DMS53 treated with DMSO at 0.1 percent for 48 hours (cell line): ENCODE results near the gene GRAMD1B.
"Not testable (repeated sequence)": the region's sequence is repeated elsewhere in the genome, so short reads cannot be mapped to it uniquely, and the experiment has no call there.

Experiments
- DNase-seq: peaks from one replicate; lab custom pipeline; 2025; ENCODE audit not compliant: unreplicated experiment; lab: John Stamatoyannopoulos, UW

The GRAMD1B gene

DNA sequence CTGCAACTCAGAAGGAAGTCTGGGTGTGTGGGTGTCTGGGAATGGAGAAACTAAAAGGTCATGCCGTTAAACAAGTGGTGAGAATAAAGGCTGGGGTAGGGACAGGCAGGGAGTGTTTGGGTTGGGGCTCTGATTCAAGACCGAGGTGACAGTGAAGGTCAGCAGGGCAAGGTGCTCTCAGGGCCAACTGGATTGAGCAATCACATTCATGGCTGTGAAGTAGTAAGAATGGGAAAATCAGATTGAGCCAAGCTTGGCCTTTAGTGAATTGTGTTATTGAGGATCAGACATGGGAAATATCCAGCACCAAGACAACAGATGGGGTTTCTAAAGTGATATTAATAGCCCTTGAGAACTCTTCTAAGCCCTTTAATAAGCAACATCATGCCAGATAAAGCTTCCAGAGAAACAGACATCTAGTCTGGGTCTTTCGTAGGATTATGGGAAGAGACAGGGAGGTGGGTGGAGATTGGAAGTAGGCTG is 200.1 kb downstream of the GRAMD1B start:
- no peak for DNase-seq

DNA sequence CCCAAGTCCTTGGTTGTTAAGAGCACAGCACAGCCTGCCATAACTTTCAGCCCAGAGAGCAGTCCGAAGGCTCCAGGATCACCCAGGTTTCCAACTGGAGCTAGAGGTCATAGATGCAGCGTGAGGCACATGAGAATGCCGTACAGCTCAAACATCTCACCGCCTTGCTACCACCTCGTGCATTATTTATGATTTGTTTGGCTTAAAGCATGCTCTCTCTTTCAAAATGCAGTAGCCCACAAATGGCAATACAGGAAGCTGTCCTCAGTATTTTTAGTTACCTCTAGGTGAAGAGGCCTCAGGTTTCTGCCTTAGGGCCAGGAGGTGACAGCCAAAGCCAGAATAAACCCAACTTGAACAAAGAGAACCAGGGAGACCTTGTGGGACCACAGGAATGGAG is 210.0 kb downstream of the GRAMD1B start:
- DNase-seq = no peak

DNA sequence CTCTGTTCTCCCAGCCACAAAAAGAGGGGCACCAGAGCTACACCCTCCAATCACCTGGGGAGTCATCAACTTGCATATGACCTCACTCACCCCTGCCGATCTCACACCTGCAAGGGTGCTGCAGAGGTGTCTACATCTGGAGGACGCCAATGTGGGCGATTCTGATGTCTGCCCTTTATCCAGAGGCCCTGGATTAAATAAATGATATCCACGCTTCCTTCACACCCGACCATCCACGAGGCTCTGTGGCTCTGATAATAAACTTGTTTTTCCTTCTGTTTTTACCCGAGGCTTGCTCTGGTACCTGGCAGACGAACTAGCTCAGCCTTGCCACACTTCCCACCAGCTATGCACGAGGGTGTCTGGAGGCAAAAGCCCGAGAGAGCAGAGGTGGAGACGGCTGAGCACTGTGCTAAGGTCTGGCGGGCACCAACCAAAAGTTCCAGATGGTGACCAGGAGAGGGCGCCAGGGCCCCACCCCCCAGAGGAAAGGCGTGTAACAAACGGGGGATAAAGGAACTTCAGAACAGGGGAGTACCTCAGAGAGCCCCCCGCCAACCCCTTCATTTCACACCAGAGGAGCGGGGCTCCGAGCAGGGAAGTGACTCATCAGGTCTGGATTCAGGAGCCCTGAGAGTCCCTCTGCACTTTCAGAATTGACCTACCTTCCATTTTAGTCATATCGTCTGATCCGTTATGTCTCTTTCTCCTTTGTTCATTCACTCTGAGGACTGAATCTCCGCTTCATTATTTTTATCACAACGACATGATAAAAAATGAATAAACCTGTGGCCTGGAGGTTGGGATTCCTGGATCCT is 210.8 kb downstream of the GRAMD1B start:
- peak; percentile 29 for DNase-seq

DNA sequence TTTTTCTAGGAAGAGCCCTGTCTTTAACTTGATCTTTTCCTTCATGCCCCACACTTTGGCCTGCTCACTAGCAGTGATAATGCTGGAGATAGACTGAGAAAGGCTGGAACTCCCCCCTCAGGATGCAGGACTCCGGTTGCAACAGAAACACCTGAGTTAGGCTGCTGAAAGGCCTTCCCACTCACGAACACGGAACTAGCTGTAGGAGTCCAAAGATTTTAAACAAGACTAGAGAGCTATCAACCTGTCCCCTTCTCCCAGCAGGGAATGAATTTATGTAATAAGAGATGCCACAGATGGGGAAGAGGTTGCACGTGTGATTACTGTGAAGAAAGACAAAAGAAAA is 211.4 kb downstream of the GRAMD1B start:
- no peak for DNase-seq

DNA sequence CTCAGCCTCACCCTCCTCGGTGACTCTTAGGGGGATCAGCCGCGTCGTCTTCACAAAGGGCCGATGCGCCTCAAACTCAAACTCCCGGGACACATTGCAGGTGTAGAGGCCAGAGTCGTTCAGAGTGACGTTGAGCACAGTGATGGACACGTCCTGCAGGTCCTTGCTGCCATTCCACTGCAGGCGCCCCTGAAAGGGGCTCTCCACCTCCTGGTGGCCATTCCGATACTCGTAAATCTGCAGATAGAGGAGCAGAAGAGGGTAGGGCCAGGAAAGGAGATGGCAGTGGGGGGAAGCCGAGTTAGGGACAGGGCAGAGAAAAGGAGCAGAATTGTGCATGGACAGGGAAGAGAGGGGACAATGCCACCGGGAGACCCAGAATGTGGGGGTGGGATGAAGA is 212.4 kb downstream of the GRAMD1B start:
- no peak for DNase-seq

DNA sequence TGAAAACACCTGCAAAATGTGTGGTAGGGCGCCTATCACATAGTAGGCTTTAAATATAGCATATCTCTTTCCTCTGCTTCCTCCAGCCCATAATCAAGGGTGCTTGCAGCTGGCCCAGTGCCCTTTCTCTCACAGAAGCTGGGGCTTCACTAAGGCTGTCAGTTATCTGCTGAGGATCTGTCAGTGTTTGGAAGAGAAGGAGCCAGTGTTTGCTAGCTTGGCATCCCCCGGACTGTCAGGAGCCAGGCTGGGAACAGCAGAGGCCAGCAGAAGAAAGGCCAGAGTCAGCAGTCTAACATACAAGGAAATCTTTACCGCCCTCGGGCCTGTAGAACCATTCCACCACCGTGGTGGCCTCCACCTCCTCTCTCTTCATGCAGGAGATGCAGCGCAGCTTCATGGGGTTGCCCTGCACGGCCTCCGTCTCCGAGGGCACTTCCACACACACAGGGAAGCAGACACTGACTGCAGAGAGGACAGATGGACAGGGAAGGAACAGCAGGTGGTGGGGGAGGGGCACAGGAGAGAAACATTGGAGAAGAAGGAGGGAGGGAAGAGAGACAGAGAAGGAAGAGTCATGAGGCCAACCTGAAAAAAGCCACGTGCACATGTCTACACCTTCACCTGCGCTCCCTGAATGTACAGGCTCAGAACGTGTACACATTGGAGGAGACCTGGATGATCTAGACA is 215.4 kb downstream of the GRAMD1B start:
- no peak for DNase-seq

DNA sequence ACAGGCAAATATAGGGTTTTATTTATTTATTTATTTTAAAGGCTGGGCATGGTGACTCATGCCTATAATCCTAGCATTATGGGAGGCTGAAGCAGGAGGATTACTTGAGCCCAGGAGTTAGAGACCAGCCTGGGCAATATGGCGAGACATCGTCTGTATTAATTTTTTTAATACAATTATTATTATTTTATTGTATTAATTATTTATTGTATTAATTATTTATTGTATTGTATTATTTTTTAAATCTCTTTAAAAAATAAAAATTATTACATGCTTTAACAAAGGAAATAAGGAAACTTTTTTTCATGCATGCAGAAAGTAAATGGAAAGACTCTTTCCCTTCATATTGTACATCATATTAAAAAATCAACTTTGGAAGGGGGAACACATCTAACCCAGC is 220.8 kb downstream of the GRAMD1B start:
- no peak for DNase-seq

DNA sequence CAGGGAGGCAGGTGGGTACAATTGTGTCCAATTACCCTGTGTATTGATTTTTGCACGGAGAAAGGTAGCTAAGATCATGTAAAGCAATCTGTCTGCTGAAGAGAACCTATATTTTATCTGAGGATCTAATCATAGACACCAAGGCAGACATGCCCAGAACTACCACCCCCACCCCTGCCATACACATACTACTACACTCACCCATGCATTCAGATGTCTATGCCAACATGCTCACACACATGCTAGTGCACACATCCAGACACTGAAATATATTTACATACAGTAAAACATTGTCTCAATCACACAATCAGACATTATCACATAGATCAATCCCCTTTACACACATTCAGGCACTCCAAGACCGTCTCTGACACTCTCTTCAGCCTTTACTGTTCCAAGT is 222.5 kb downstream of the GRAMD1B start:
- DNase-seq = no peak

DNA sequence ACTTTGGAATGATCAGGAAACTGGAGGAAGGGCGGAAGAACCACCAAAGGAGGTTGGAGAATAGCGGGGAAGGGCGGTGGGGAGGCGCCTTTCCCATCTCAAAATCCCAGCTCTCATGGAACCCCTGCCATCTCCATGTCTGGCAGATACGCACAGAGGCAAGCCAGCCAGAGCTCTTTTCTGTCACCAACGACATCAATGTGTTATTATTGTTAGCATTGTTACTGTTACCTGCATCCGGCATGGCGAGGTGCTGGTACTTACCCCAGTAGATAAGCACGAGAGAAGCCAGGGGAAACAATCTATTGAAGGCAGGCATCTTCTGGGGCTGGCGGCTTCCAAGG is 223.4 kb downstream of the GRAMD1B start:
- no peak for DNase-seq

DNA sequence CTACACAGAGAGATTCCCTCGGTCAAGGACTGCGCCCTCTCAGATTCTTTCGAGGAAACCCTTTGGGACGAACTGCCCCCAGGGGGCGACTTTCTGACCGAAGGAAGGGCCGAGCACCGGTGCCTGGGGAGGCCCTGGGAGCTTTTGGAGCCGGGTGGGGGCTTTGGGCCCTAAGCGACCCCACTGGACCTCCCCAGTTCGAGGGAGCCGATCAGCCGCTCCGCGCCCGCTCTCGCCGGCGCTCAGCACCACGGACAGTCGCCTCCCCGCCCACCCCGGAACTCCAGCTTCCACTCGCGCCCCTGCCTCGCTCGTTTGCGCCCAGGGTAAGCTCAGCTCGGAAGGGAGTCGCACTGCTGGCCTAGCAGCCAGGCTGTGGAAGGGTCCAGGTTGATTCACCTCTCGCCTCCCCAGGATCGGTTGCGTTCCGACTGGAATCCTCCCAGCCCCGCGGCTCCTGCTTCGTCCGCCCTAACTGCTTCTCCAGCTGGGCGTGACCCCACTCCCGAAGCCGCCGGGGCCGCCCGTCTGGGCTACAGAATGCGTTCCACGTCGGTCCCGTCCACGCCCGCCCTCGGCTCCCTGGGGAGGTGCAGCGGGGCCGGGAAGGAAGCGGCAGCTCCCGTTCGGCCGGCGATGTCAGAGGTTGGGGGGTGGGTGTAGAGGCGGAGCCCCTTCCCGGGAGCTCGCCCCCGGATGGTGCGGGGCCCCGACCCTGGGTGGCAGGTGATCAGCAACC is 223.9 kb downstream of the GRAMD1B start:
- DNase-seq = peak; percentile 51

DNA sequence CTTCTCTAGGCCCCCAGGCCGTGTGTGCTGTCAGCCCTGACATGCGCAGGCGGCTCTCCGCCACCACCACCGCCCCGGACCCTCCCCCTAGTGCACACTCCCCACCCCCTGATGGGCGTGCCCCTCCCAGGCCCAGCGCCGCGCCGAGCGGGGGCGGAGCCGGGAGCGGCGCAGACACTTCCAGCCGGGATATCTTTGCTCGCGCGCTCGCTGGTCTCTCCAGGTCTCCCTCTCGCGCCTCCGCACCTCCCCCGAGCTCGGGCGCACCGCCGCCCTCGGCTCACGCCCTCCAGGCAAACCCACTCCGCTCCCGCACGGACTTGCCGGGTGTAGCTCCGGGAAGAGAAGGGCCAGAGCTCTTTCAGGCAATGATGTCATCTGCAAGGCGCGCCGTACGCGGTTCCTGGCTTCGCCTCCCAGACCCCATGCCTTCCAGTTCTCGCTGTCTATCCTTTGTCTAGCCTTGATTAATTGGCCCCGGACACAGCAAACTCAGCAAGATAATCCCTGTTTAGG is 224.6 kb downstream of the GRAMD1B start, which contains the start of gene SCN3B:
SCN3B (minus strand) TSS at position 59 of the 516 bp plus-strand sequence. CDS start 823 bp downstream, outside the sequence.
- DNase-seq = peak; percentile 72

DNA sequence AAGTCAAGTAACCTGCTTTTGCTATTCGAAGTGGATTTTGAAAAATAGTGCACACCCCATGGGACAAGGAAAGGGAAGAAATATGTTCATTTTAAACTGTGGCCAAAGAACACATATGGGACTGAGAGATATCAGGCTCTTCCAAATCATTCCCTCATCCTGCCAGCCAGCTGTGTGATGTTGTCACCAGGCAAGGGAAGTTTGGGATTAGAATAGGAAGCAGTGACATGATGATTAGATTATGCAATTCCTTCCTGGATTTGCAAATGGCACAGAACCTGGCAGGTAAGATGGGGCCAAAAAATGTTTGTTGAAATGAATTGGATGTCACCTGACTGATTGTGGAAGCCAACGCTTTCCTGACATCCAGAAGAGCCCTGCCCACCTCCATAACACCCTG is 229.2 kb downstream of the GRAMD1B start:
- DNase-seq = no peak

DNA sequence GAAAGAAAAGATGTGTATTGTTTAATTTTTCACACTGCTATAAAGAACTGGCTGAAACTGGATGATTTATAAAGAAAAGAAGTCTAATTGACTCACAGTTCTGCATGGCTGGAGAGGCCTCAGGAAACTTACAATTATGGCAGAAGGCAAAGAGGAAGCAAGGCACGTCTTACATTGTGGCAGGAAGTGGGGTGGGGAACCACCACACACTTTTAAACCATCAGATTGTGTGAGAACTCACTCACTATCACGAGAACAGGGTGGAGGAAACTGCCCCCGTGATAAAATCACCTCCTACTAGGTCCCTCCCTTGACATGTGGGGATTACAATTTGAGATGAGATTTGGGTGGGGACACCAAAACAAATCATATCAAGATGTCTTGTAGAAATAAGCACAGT is 229.9 kb downstream of the GRAMD1B start:
- DNase-seq = not testable (repeated sequence)

DNA sequence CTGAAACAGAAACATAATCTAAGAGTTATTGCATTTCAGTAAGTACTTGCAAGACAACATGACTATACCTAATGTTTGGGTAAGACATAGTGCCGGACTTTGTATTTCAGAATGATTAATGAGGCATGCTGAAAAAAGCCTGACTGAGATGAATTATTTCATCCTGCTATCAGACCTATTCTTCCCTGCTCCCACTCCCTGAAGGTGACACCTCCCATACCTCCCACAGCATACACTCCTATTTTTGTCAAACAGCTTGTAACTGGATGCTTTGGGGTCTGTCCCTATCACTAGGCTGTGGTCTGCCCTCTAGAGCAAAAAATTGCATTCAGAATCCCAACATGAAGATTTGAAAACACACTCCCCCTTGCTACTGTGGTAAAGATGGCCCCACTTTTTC is 235.2 kb downstream of the GRAMD1B start:
- no peak for DNase-seq

DNA sequence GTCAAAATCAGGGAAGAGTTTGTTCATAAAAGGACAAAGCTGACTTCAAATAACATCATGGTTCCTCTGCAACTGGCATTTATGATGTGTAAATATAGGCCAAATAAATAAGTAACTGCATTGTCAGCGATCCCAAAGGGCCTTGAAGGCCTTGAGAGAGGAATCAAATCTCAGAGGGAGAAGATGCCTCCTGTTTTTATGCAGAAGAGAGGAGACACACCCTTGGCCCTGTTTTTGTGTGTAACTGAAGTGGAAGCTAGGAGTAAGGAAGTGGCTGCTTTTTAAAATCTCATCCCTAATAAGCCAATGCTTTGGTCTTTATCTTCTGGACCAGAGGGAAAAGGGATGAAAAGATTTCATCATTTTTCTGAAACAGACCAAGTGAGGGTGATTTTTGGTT is 240.0 kb downstream of the GRAMD1B start:
- DNase-seq = no peak

DNA sequence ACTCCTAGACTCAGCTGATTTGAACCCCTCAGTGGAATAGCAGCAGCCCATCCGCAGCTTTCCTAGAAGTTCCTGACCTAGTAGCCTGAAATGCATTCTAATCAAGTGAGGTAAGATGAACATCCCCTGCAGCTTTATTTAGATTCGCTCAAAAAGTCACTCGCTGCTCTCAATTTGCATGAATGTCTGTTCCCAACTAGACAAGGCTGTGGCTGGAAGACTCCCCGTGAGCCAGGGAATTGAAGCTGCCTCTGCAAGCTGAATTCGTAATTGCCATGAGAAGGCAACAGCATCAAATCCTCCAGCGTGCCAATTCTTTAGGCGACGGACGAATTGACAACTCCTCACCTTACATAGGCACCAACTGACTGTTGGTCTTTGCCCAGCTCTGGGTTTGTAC is 241.5 kb downstream of the GRAMD1B start:
- DNase-seq = no peak

DNA sequence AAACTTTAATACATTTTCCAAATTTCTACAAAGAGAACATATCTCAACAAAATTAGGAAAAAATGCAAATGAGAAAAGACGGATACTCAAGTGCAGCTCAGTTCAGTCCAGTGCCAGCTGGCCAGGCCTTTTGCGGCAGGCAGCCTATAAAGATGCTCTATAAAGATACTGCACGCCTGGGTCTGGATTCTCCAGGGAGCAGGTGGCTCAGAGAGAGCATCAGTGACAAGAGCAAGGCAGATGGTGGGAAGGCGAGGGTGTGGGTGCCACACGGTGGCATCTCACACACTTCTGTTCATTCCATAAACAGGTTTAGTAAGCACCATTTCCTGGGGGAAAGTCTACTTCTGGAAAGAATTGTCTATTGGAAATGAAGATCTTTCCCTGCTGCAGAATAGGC is 242.5 kb downstream of the GRAMD1B start:
- DNase-seq = no peak

DNA sequence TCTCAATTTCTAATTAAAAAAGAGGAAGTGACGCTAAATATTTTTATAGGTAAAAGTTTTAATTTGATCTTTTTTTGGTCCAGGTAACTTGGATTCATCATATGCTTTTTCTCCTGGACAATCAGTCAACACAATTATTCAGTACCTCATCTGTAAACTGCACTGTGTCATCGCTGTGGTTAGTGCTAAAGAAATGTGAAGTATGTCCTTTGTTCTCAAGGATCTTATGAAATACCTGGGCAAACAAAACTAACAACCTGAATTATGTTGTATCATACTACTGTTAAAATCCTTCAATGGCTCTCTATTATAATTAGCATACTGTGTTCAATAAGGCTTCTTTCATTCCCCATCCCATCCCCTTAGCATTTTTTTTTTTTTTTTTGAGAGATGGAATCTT is 244.2 kb downstream of the GRAMD1B start:
- no peak for DNase-seq
